ENCODE measurements around the gene ANKRD52. TPM values are rescaled to one million over a fixed set of nuclear protein-coding genes. Genes with fewer than 3 reads are reported as not detected.
A peak's percentile ranks its signal among the peaks of the same experiment; 100 is the strongest.

The ANKRD52 gene
- total and polyA plus RNA-seq, 10 of the 15 experiments (the other 5 are each of a cell fraction or from before 2014, with no cell fraction given) = 0.90 to 55.3 (median 16.1) TPM

GRCh38 chr12:56266693-56267442 lies 8.7 kb upstream of the ANKRD52 start, which contains the start of gene COQ10A (continued):
- TF ChIP-seq ZBTB40 (IDR thresholded peaks at IDR 0.05; ENCODE audit: borderline replicate concordance) = peak; percentile 82
- TF ChIP-seq RELA (IDR thresholded peaks at IDR 0.05; ENCODE audit: borderline replicate concordance, partially characterized antibody) = no peak
- TF ChIP-seq BCLAF1 (IDR thresholded peaks at IDR 0.05) = no peak
- no peak for TF ChIP-seq WRNIP1 (IDR thresholded peaks at IDR 0.05; ENCODE audit: borderline replicate concordance, low read depth, low read length)
- TF ChIP-seq NFIC (IDR thresholded peaks at IDR 0.05; ENCODE audit: low read depth, low read length) = no peak
- peak; percentile 53 to 62 (median 62) for TF ChIP-seq CTCF (IDR thresholded peaks at IDR 0.05 in 2 of 3, conservative IDR thresholded peaks at IDR 0.05 in 1 of 3; ENCODE audit: control insufficient read depth in 2 of 3, extremely low read depth in 1 of 3, insufficient read depth in 1 of 3, low read depth in 3 of 3, low read length in 3 of 3)
- TF ChIP-seq SPI1 (IDR thresholded peaks at IDR 0.05; ENCODE audit: borderline replicate concordance, insufficient read depth, low read depth, low read length) = peak; percentile 32; the same call in 1 of the 2 replicates
- TF ChIP-seq BRCA1 (IDR thresholded peaks at IDR 0.05; ENCODE audit: low read depth, low read length) = no peak
- no peak for TF ChIP-seq USF2 (IDR thresholded peaks at IDR 0.05; ENCODE audit: borderline replicate concordance, low read depth, low read length)
- TF ChIP-seq STAT3 (IDR thresholded peaks at IDR 0.05; ENCODE audit: low read depth, low read length) = no peak
- TF ChIP-seq NFYB (IDR thresholded peaks at IDR 0.05; ENCODE audit: insufficient read depth, low read depth, low read length) = peak; percentile 78
- peak; percentile 77 for TF ChIP-seq BACH1 (IDR thresholded peaks at IDR 0.05; ENCODE audit: borderline replicate concordance)
- peak in 1 of 2 experiments; percentile 51; a peak in 1 of 4 replicates for TF ChIP-seq ETV6 (conservative IDR thresholded peaks at IDR 0.05 in 1 of 2, IDR thresholded peaks at IDR 0.05 in 1 of 2; ENCODE audit: borderline replicate concordance in 1 of 2, low read depth in 1 of 2)
- peak; percentile 49; the same call in 1 of the 2 replicates for TF ChIP-seq TCF3 (IDR thresholded peaks at IDR 0.05; ENCODE audit: borderline replicate concordance, insufficient read depth, low read depth, low read length)
- TF ChIP-seq POLR2AphosphoS2 (IDR thresholded peaks at IDR 0.05; ENCODE audit: low read depth, low read length) = 0 out of 2 replicates have a peak, but pooled peaks have one; percentile 42
- no peak for TF ChIP-seq TBL1XR1 (IDR thresholded peaks at IDR 0.05; ENCODE audit: low read depth, low read length)
- peak; percentile 41 for TF ChIP-seq KLF5 (IDR thresholded peaks at IDR 0.05; ENCODE audit: partially characterized antibody)
- TF ChIP-seq YY1 (IDR thresholded peaks at IDR 0.05; ENCODE audit: low read depth, low read length) = no peak
- TF ChIP-seq JUNB (IDR thresholded peaks at IDR 0.05) = no peak

All from GM12878 (cell line).